H9 (cell line): ENCODE measurements around the gene VAV3. TPM values are rescaled to one million over a fixed set of nuclear protein-coding genes. Genes with fewer than 3 reads are reported as not detected.

Experiments
- DNase-seq: peaks from one replicate; pipeline ENCODE4 v3.0.0-alpha.2; 2017
- H2AFZ ChIP-seq: one replicate; pipeline ENCODE4 v1.6.1; 2013; ENCODE audit warnings: mild to moderate bottlenecking, low read length, control low read depth, moderate library complexity
- H2AK5ac ChIP-seq: 2 replicates; pipeline ENCODE4 v1.6.1; 2013; ENCODE audit warnings: low read length, control low read depth, mixed read lengths; ENCODE audit not compliant: insufficient read length
- H2BK120ac ChIP-seq: one replicate; pipeline ENCODE4 v1.6.1; 2013; ENCODE audit warnings: low read depth, mild to moderate bottlenecking, low read length, control low read depth, inconsistent platforms; ENCODE audit not compliant: poor library complexity, severe bottlenecking
- H2BK12ac ChIP-seq: 2 replicates; pipeline ENCODE4 v1.6.1; 2013; ENCODE audit warnings: low read length, control low read depth, mixed read lengths, low read depth; ENCODE audit not compliant: insufficient read length
- H2BK15ac ChIP-seq: 2 replicates; pipeline ENCODE4 v1.6.1; 2013; ENCODE audit warnings: low read depth, low read length, control low read depth
- H2BK20ac ChIP-seq: one replicate; pipeline ENCODE4 v1.6.1; 2013; ENCODE audit warnings: low read depth, mild to moderate bottlenecking, low read length, control low read depth, inconsistent platforms; ENCODE audit not compliant: poor library complexity, severe bottlenecking
- H2BK5ac ChIP-seq: 2 replicates; pipeline ENCODE4 v1.6.1; 2013; ENCODE audit warnings: low read length, control low read depth, mixed read lengths; ENCODE audit not compliant: insufficient read length
- H3K14ac ChIP-seq: 2 replicates; pipeline ENCODE4 v1.6.1; 2013; ENCODE audit warnings: low read length, control low read depth; ENCODE audit not compliant: insufficient read depth
- H3K18ac ChIP-seq: 2 replicates; pipeline ENCODE4 v1.6.1; 2013; ENCODE audit warnings: low read depth, mild to moderate bottlenecking, mixed read lengths, low read length, control low read depth; ENCODE audit not compliant: insufficient read length
- H3K23ac ChIP-seq: 2 replicates; pipeline ENCODE4 v1.6.1; 2013; ENCODE audit warnings: low read length, control low read depth, mixed read lengths, low read depth; ENCODE audit not compliant: insufficient read length
- H3K23me2 ChIP-seq: 2 replicates; pipeline ENCODE4 v1.6.1; 2013; ENCODE audit warnings: low read depth, mild to moderate bottlenecking, mixed read lengths, low read length, control low read depth; ENCODE audit not compliant: insufficient read length, poor library complexity, severe bottlenecking
- H3K27ac ChIP-seq: 2 replicates; pipeline ENCODE4 v1.5.1; 2013; ENCODE audit warnings: low read length, control low read depth, mixed read lengths, low read depth; ENCODE audit not compliant: insufficient read length
- H3K27me3 ChIP-seq: 2 replicates; pipeline ENCODE4 v1.6.1; 2013; ENCODE audit warnings: low read length, control low read depth, inconsistent platforms; ENCODE audit not compliant: insufficient read depth
- H3K4ac ChIP-seq: 2 replicates; pipeline ENCODE4 v1.6.1; 2013; ENCODE audit warnings: low read depth, mild to moderate bottlenecking, control low read depth, inconsistent platforms, low read length, moderate library complexity
- H3K4me1 ChIP-seq: 2 replicates; pipeline ENCODE4 v1.6.1; 2013; ENCODE audit warnings: low read length, control low read depth, inconsistent platforms; ENCODE audit not compliant: insufficient read depth
- H3K4me2 ChIP-seq: 2 replicates; pipeline ENCODE4 v1.6.1; 2013; ENCODE audit warnings: low read length, control low read depth, mixed read lengths; ENCODE audit not compliant: insufficient read length, insufficient read depth
- H3K56ac ChIP-seq: 2 replicates; pipeline ENCODE4 v1.6.1; 2013; ENCODE audit warnings: low read depth, mild to moderate bottlenecking, mixed read lengths, low read length, control low read depth; ENCODE audit not compliant: insufficient read length
- H3K79me1 ChIP-seq: 2 replicates; pipeline ENCODE4 v1.6.1; 2013; ENCODE audit warnings: low read depth, mild to moderate bottlenecking, moderate library complexity, low read length, control low read depth, inconsistent platforms; ENCODE audit not compliant: insufficient read depth, poor library complexity, severe bottlenecking
- H3K79me2 ChIP-seq: 2 replicates; pipeline ENCODE4 v1.6.1; 2013; ENCODE audit warnings: low read length, control low read depth, inconsistent platforms; ENCODE audit not compliant: insufficient read depth
- H3K9ac ChIP-seq: 2 replicates; pipeline ENCODE4 v1.6.1; 2013; ENCODE audit warnings: low read length, control low read depth, mixed read lengths; ENCODE audit not compliant: insufficient read length; ENCODE audit errors: extremely low read depth
- H3K9me3 ChIP-seq: one replicate; pipeline ENCODE4 v1.6.1; 2013; ENCODE audit warnings: low read depth, low read length, inconsistent platforms; ENCODE audit not compliant: control insufficient read depth
- H3T11ph ChIP-seq: one replicate; pipeline ENCODE4 v1.6.1; 2013; ENCODE audit warnings: mild to moderate bottlenecking, low read length, control low read depth, inconsistent platforms
- H4K20me1 ChIP-seq: one replicate; pipeline ENCODE4 v1.6.1; 2013; ENCODE audit not compliant: control insufficient read depth, insufficient read length, insufficient read depth
- H4K5ac ChIP-seq: 2 replicates; pipeline ENCODE4 v1.6.1; 2013; ENCODE audit warnings: low read depth, mild to moderate bottlenecking, mixed read lengths, low read length, control low read depth; ENCODE audit not compliant: insufficient read length
- H4K8ac ChIP-seq: replicated peaks from 2 replicates; pipeline ENCODE4 v1.6.1; 2013; ENCODE audit warnings: low read length, control low read depth, mixed read lengths, low read depth; ENCODE audit not compliant: insufficient read length
- H4K91ac ChIP-seq: 2 replicates; pipeline ENCODE4 v1.6.1; 2013; ENCODE audit warnings: low read depth, mild to moderate bottlenecking, moderate library complexity, mixed read lengths, low read length, control low read depth; ENCODE audit not compliant: insufficient read length
- H3K27ac Mint-ChIP-seq, 3 experiments: 2 replicates in 2 of 3; 3 replicates in 1 of 3; pipeline ENCODE4 v1.8.0; 2020 to 2021; ENCODE audit warnings: mixed read lengths in 3 of 3, mild to moderate bottlenecking in 1 of 3, moderate library complexity in 1 of 3
- H3K27me3 Mint-ChIP-seq: 2 replicates; pipeline ENCODE4 v1.8.0; 2021; ENCODE audit warnings: low read depth, mild to moderate bottlenecking, moderate library complexity, mixed read lengths
- H3K36me3 Mint-ChIP-seq, 3 experiments: 2 replicates in 2 of 3; 3 replicates in 1 of 3; pipeline ENCODE4 v1.8.0; 2020 to 2021; ENCODE audit warnings: low read depth in 3 of 3, mixed read lengths in 3 of 3; ENCODE audit not compliant: insufficient read depth in 1 of 3
- H3K4me1 Mint-ChIP-seq, 2 experiments: 2 replicates each; pipeline ENCODE4 v1.8.0; 2020; ENCODE audit warnings: mixed read lengths in 2 of 2
- H3K4me3 Mint-ChIP-seq, 2 experiments: 2 replicates in 1 of 2; 3 replicates in 1 of 2; pipeline ENCODE4 v1.8.0; 2020 to 2021; ENCODE audit warnings: mild to moderate bottlenecking in 2 of 2, mixed read lengths in 2 of 2, moderate library complexity in 1 of 2
- H3K9me3 Mint-ChIP-seq, 2 experiments: 2 replicates in 1 of 2; 3 replicates in 1 of 2; pipeline ENCODE4 v1.8.0; 2020; ENCODE audit warnings: mild to moderate bottlenecking in 2 of 2, mixed read lengths in 2 of 2, moderate library complexity in 1 of 2
- CTCF ChIP-seq: fragments of 200-600 bp; sonication (generic); conservative IDR thresholded peaks from 3 replicates; pipeline ENCODE4 v1.8.0; 2021; ENCODE audit warnings: antibody characterized with exemption, mild to moderate bottlenecking
- total RNA-seq: library from RNA; stranded (reverse); gene quantifications from 2 replicates; pipeline ENCODE4 v1.2.1, GENCODE V29; 2021

Gene VAV3
- total RNA-seq, 1 experiment from 2014 or later, result 5.1 TPM

GRCh38 chr1:107691540-107691939 lies 273.4 kb downstream of the VAV3 start:
- Mint-ChIP-seq H3K27ac (no peak overlapping the region), H3K4me1 (peaks cover 13 to 18% of the 10 kb centered on the region in 2 experiments), H3K9me3 (no peaks in the 10 kb centered on the region), H3K4me3 (no peak overlapping the region), H3K36me3 (no peaks in the 10 kb centered on the region), H3K27me3 (no peaks in the 10 kb centered on the region)
- no peak overlapping the region for H3T11ph ChIP-seq
- H3K4me1 ChIP-seq, result no peaks in the 10 kb centered on the region; the same call in 1 of the 2 replicates
- no peak overlapping the region for H4K5ac ChIP-seq
- H3K27ac ChIP-seq, result no peak overlapping the region
- no peak overlapping the region for H2AFZ ChIP-seq
- no peak overlapping the region for H3K4ac ChIP-seq
- no peak overlapping the region for H3K18ac ChIP-seq
- no peak overlapping the region for H2BK5ac ChIP-seq
- no peak overlapping the region for H2BK120ac ChIP-seq
- H3K23me2 ChIP-seq, result no peaks in the 10 kb centered on the region
- no peaks in the 10 kb centered on the region for H3K9me3 ChIP-seq
- H3K23ac ChIP-seq, result no peak overlapping the region
- no peak overlapping the region for H3K14ac ChIP-seq
- H3K27me3 ChIP-seq, result no peaks in the 10 kb centered on the region
- no peak overlapping the region for H2AK5ac ChIP-seq
- TF ChIP-seq CTCF, result no peak
- no peak overlapping the region for H2BK15ac ChIP-seq
- H4K20me1 ChIP-seq, result no peaks in the 10 kb centered on the region
- H3K79me1 ChIP-seq, result no peaks in the 10 kb centered on the region
- no peak overlapping the region for H4K8ac ChIP-seq
- no peak overlapping the region for H4K91ac ChIP-seq
- H3K4me2 ChIP-seq, result no peak overlapping the region
- H2BK12ac ChIP-seq, result no peak overlapping the region
- no peak for DNase-seq
- no peak overlapping the region for H3K56ac ChIP-seq
- H3K79me2 ChIP-seq, result no peaks in the 10 kb centered on the region
- no peak overlapping the region for H2BK20ac ChIP-seq
- H3K9ac ChIP-seq, result no peak overlapping the region
